CD8-positive, alpha-beta memory T cell (primary cell): ENCODE data around the gene BMI1. TPM values are rescaled to one million over a fixed set of nuclear protein-coding genes. Genes with fewer than 3 reads are reported as not detected.
A peak's percentile ranks its signal among the peaks of the same experiment; 100 is the strongest.
"Not testable (repeated sequence)": the region's sequence is repeated elsewhere in the genome, so short reads cannot be mapped to it uniquely, and the experiment has no call there.

Source experiments
- CTCF ChIA-PET: fragments of 350-600 bp; sonication (Branson Sonifier 250); formaldehyde crosslinking; loops from one replicate; lab custom pipeline; 2021; ENCODE audit warnings: antibody characterized with exemption; lab: Charles Lee
- POLR2A ChIA-PET: fragments of 350-600 bp; sonication (Branson Sonifier 250); formaldehyde crosslinking; loops from one replicate; lab custom pipeline; 2021; ENCODE audit warnings: antibody characterized with exemption; lab: Charles Lee
- DNase-seq, 5 donors: peaks; one replicate each; pipeline versions ENCODE4 v3.0.0 to v3.0.0-alpha.2; 2020 to 2022; ENCODE audit warnings: mixed read lengths in 1 of 5
- H3K27ac ChIP-seq: one replicate; pipeline ENCODE4 v1.7.0; 2013; ENCODE audit warnings: low read depth, mild to moderate bottlenecking, low read length, moderate library complexity
- H3K27me3 ChIP-seq: 2 replicates; pipeline ENCODE4 v1.7.0; 2013; ENCODE audit warnings: low read length, mild to moderate bottlenecking; ENCODE audit not compliant: insufficient read depth, poor library complexity, severe bottlenecking
- H3K36me3 ChIP-seq: 2 replicates; pipeline ENCODE4 v1.7.0; 2013; ENCODE audit warnings: mild to moderate bottlenecking, low read length, moderate library complexity; ENCODE audit not compliant: insufficient read depth
- H3K4me1 ChIP-seq: 2 replicates; pipeline ENCODE4 v1.7.0; 2013; ENCODE audit warnings: mild to moderate bottlenecking, low read length, moderate library complexity; ENCODE audit not compliant: insufficient read depth
- H3K4me3 ChIP-seq: 2 replicates; pipeline ENCODE4 v1.7.0; 2013; ENCODE audit warnings: mild to moderate bottlenecking, low read length
- H3K9me3 ChIP-seq: 2 replicates; pipeline ENCODE4 v1.7.0; 2013; ENCODE audit warnings: mild to moderate bottlenecking, low read length
- H3K27ac Mint-ChIP-seq, 8 donors: one replicate each; pipeline ENCODE4 v1.8.0; 2020 to 2021; ENCODE audit warnings: mixed read lengths in 8 of 8, mild to moderate bottlenecking in 6 of 8, inconsistent platforms in 3 of 8, moderate library complexity in 3 of 8
- H3K27me3 Mint-ChIP-seq, 2 donors: one replicate each; pipeline ENCODE4 v1.8.0; 2020 to 2021; ENCODE audit warnings: mixed read lengths in 2 of 2, mild to moderate bottlenecking in 1 of 2, moderate library complexity in 1 of 2
- H3K36me3 Mint-ChIP-seq, 3 donors: one replicate each; pipeline ENCODE4 v1.8.0; 2020 to 2021; ENCODE audit warnings: mixed read lengths in 3 of 3, inconsistent platforms in 1 of 3, mild to moderate bottlenecking in 1 of 3
- H3K4me1 Mint-ChIP-seq, 3 donors: one replicate each; pipeline ENCODE4 v1.8.0; 2020 to 2021; ENCODE audit warnings: mixed read lengths in 3 of 3, inconsistent platforms in 1 of 3, mild to moderate bottlenecking in 1 of 3
- H3K4me3 Mint-ChIP-seq, 7 donors: one replicate each; pipeline ENCODE4 v1.8.0; 2020 to 2021; ENCODE audit warnings: mixed read lengths in 7 of 7, mild to moderate bottlenecking in 6 of 7, moderate library complexity in 4 of 7, inconsistent platforms in 2 of 7
- H3K9me3 Mint-ChIP-seq, 5 donors: one replicate each; pipeline ENCODE4 v1.8.0; 2020 to 2022; ENCODE audit warnings: mixed read lengths in 5 of 5, mild to moderate bottlenecking in 3 of 5, moderate library complexity in 2 of 5, inconsistent platforms in 1 of 5
- polyA plus RNA-seq: library from polyadenylated mRNA; unstranded; fragments of 300-500 nt; fragmentation: Illumina TruSeq; gene quantifications from one replicate; pipeline ENCODE4 v1.2.3, GENCODE V29; 2021
- total RNA-seq, 2 experiments: library from RNA; stranded (reverse); gene quantifications; one replicate each; pipeline ENCODE4 v1.2.3, GENCODE V29; 2021

The BMI1 gene
- total and polyA plus RNA-seq, 3 experiments from 2014 or later: 39.3 to 97.3 (median 87.8) TPM

- POLR2A ChIA-PET: interaction anchor here (0.6 to 1.6 kb wide), 3 partner anchors 23 to 260 kb away, joined by 3 to 5 read pairs (median 4); partner anchors contain the start of gene BMI1
- Mint-ChIP-seq H3K36me3 (peaks cover 0 to 5% (median 3%) of the 10 kb centered on the region in 3 donors), H3K9me3 (peaks cover 8 to 23% (median 18%) of the 10 kb centered on the region in 5 donors), H3K4me3 (peak overlapping the region in 6 of 7 donors; percentile 2 to 50 (median 34)), H3K27me3 (peaks cover 52 to 70% of the 10 kb centered on the region in 2 donors), H3K27ac (peak overlapping the region in 3 of 8 donors; percentile 61 to 79 (median 67)), H3K4me1 (peaks cover 15 to 23% (median 19%) of the 10 kb centered on the region in 3 donors)
- Histone ChIP-seq H3K27ac (no peak overlapping the region), H3K9me3 (no peaks in the 10 kb centered on the region), H3K27me3 (peaks cover 59% of the 10 kb centered on the region), H3K4me1 (peaks cover 10% of the 10 kb centered on the region), H3K4me3 (no peak overlapping the region), H3K36me3 (no peaks in the 10 kb centered on the region)
- no peak for DNase-seq
- CTCF ChIA-PET: interaction anchor here (1.0 to 2.8 kb wide), 2 partner anchors 10 to 92 kb away, joined by 4 to 9 read pairs; no protein-coding TSS in a partner anchor
Observed at GRCh38 chr10:22344781-22345300, 23.9 kb downstream of the BMI1 start.

GRCh38 chr10:22345301-22346095 lies 24.6 kb downstream of the BMI1 start, which contains the start of gene SPAG6:
SPAG6 (plus strand) TSS chr10:22345496; CDS start chr10:22345612, 116 bp downstream.
- Histone ChIP-seq H3K4me1 (peaks cover 6% of the 10 kb centered on the region), H3K4me3 (no peak within 1 kb of the TSS), H3K27ac (no peak within 1 kb of the TSS), H3K27me3 (peaks cover 53% of the 10 kb centered on the region), H3K36me3 (no peaks in the 10 kb centered on the region), H3K9me3 (no peaks in the 10 kb centered on the region)
- peak within 1 kb of the TSS in 5 of 8 donors; percentile 22 to 82 (median 77) for H3K27ac Mint-ChIP-seq
- CTCF ChIA-PET: no interaction called here
- peak in 4 of 5 donors; percentile 14 to 56 (median 38) for DNase-seq
- H3K4me3 Mint-ChIP-seq: peak within 1 kb of the TSS; percentile 2 to 86 (median 50)
- peaks cover 8 to 19% (median 14%) of the 10 kb centered on the region in 5 donors for H3K9me3 Mint-ChIP-seq
- POLR2A ChIA-PET: no interaction called here
- H3K4me1 Mint-ChIP-seq: peaks cover 10 to 18% (median 14%) of the 10 kb centered on the region in 3 donors
- H3K36me3 Mint-ChIP-seq: peaks cover 0 to 3% (median 0%) of the 10 kb centered on the region in 3 donors
- peaks cover 47 to 64% of the 10 kb centered on the region in 2 donors for H3K27me3 Mint-ChIP-seq

- DNase-seq: no peak
- ChIA-PET CTCF (no interaction called here), POLR2A (no interaction called here)
- Mint-ChIP-seq H3K27me3 (peaks cover 47 to 64% of the 10 kb centered on the region in 2 donors), H3K4me3 (peak overlapping the region in 6 of 7 donors; percentile 2 to 86 (median 45)), H3K9me3 (peaks cover 8 to 19% (median 14%) of the 10 kb centered on the region in 5 donors), H3K36me3 (peaks cover 0 to 3% (median 0%) of the 10 kb centered on the region in 3 donors), H3K4me1 (peaks cover 10 to 18% (median 14%) of the 10 kb centered on the region in 3 donors), H3K27ac (peak overlapping the region in 5 of 8 donors; percentile 22 to 82 (median 76))
- Histone ChIP-seq H3K36me3 (no peaks in the 10 kb centered on the region), H3K27me3 (peaks cover 50% of the 10 kb centered on the region), H3K4me1 (peaks cover 3% of the 10 kb centered on the region), H3K9me3 (no peaks in the 10 kb centered on the region), H3K4me3 (no peak overlapping the region), H3K27ac (no peak overlapping the region)
Observed at GRCh38 chr10:22346096-22346661, 25.3 kb downstream of the BMI1 start.

GRCh38 chr10:22349755-22350154 lies 28.9 kb downstream of the BMI1 start:
- H3K4me1 Mint-ChIP-seq: peaks cover 3 to 9% (median 5%) of the 10 kb centered on the region in 3 donors
- H3K9me3 Mint-ChIP-seq: peaks cover 5 to 11% (median 9%) of the 10 kb centered on the region in 5 donors
- no peak overlapping the region for H3K27ac Mint-ChIP-seq
- no peak overlapping the region for H3K27ac ChIP-seq
- peaks cover 15% of the 10 kb centered on the region for H3K27me3 ChIP-seq
- H3K4me3 Mint-ChIP-seq: no peak overlapping the region
- no peak for DNase-seq
- no peaks in the 10 kb centered on the region for H3K36me3 ChIP-seq
- ChIA-PET POLR2A (no interaction called here), CTCF (interaction anchor here (0.9 kb wide), 1 partner anchor 54 kb away, joined by 3 read pairs; no protein-coding TSS in a partner anchor)
- H3K9me3 ChIP-seq: no peaks in the 10 kb centered on the region
- H3K4me3 ChIP-seq: no peak overlapping the region
- H3K4me1 ChIP-seq: no peaks in the 10 kb centered on the region
- H3K27me3 Mint-ChIP-seq: peaks cover 17 to 42% of the 10 kb centered on the region in 2 donors
- H3K36me3 Mint-ChIP-seq: peaks cover 0 to under 1% (median 0%) of the 10 kb centered on the region in 3 donors

GRCh38 chr10:22351131-22351703 lies 30.3 kb downstream of the BMI1 start:
- H3K27me3 Mint-ChIP-seq: peaks cover 6 to 33% of the 10 kb centered on the region in 2 donors
- H3K4me1 Mint-ChIP-seq: peaks cover 0 to 2% (median 2%) of the 10 kb centered on the region in 3 donors
- no peaks in the 10 kb centered on the region for H3K36me3 Mint-ChIP-seq
- CTCF ChIA-PET: interaction anchor here (1.2 kb wide), 1 partner anchor 340 kb away, joined by 3 read pairs; no protein-coding TSS in a partner anchor
- no peak overlapping the region for H3K27ac Mint-ChIP-seq
- peaks cover under 1% of the 10 kb centered on the region for H3K27me3 ChIP-seq
- DNase-seq: no peak
- POLR2A ChIA-PET: no interaction called here
- no peak overlapping the region for H3K4me3 ChIP-seq
- no peak overlapping the region for H3K27ac ChIP-seq
- no peak overlapping the region for H3K4me3 Mint-ChIP-seq
- H3K36me3 ChIP-seq: no peaks in the 10 kb centered on the region
- H3K9me3 Mint-ChIP-seq: peaks cover 2 to 4% (median 3%) of the 10 kb centered on the region in 5 donors
- H3K9me3 ChIP-seq: no peaks in the 10 kb centered on the region
- no peaks in the 10 kb centered on the region for H3K4me1 ChIP-seq

- no peak for DNase-seq
- H3K27me3 Mint-ChIP-seq: peaks cover 0 to 20% of the 10 kb centered on the region in 2 donors
- H3K36me3 ChIP-seq: no peaks in the 10 kb centered on the region
- H3K9me3 ChIP-seq: no peaks in the 10 kb centered on the region
- H3K27ac ChIP-seq: no peak overlapping the region
- H3K27ac Mint-ChIP-seq: no peak overlapping the region
- H3K9me3 Mint-ChIP-seq: no peaks in the 10 kb centered on the region
- CTCF ChIA-PET: no interaction called here
- H3K4me1 ChIP-seq: no peaks in the 10 kb centered on the region
- no peaks in the 10 kb centered on the region for H3K4me1 Mint-ChIP-seq
- H3K4me3 ChIP-seq: no peak overlapping the region
- H3K4me3 Mint-ChIP-seq: no peak overlapping the region
- POLR2A ChIA-PET: no interaction called here
- H3K36me3 Mint-ChIP-seq: no peaks in the 10 kb centered on the region
- no peaks in the 10 kb centered on the region for H3K27me3 ChIP-seq
Observed at GRCh38 chr10:22356324-22356873, 35.5 kb downstream of the BMI1 start.

DNA sequence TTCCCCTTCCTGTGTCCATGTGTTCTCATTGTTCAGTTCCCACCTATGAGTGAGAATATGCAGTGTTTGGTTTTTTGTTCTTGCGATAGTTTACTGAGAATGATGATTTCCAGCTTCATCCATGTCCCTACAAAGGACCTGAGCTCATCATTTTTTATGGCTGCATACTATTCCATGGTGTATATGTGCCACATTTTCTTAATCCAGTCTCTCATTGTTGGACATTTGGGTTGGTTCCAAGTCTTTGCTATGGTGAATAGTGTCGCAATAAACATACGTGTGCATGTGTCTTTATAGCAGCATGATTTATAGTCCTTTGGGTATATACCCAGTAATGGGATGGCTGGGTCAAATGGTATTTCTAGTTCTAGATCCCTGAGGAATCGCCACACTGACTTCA lies 36.9 kb downstream of the BMI1 start:
- H3K4me1 Mint-ChIP-seq, H3K27ac ChIP-seq, H3K36me3 ChIP-seq, H3K9me3 Mint-ChIP-seq, H3K4me3 Mint-ChIP-seq, H3K36me3 Mint-ChIP-seq, H3K27ac Mint-ChIP-seq, POLR2A ChIA-PET, H3K4me3 ChIP-seq, H3K9me3 ChIP-seq, H3K4me1 ChIP-seq, DNase-seq, CTCF ChIA-PET, H3K27me3 ChIP-seq: not testable (repeated sequence)
- peaks cover 0 to 21% of the 10 kb centered on the region in 2 donors for H3K27me3 Mint-ChIP-seq
